ENCODE data around the gene FGD3.

The FGD3 gene

GRCh38 chr9:93028448-93029006 lies 81.2 kb downstream of the FGD3 start:
- DNase-seq (ENCODE audit: low spot score), result no peak

DNA sequence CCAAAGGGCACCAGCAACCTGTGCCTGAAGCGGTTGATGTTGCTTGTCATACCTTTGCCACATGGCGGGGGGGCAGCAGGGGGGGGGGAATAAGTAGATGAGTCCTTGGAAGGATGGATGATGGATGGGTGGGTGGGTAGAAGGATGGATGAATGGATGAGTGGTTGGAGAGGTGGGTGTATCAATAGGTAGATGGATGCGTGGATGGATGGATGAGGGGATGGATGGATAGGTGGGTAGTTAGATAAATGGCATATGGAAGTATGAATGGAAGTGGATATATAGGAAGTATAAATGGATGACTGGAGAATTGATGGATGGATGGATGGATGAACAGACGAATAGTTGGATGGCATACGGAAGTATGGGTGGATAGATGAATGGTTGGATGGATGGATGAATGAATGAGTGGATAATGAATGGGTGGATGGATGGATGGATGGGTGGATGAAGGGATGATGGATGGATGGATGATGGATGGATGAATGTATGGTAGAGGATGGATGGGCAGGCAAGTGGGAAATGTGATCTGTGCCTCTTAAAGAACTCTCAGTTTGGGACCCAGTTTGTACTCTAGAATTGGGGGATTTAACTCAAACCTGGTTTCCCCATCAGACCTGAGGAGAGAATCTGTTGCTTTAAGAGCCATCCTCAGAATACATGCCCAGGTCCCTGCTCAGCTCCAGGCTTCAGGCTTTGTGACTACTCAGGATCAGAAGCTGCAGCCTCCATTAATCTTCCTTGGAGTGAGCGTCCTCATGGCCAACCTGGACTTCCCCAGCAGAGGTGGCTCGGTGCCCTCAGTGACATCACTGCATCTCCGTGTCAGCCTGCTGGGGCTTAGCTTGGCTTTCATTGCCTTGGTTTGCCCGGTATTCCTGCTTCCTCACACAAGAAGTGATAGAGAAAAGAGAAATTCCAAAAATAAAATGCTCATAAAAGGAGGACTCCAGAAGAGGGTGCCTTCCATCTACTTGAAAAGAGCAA lies 83.6 kb downstream of the FGD3 start:
- DNase-seq (ENCODE audit: low spot score), result no peak

DNA sequence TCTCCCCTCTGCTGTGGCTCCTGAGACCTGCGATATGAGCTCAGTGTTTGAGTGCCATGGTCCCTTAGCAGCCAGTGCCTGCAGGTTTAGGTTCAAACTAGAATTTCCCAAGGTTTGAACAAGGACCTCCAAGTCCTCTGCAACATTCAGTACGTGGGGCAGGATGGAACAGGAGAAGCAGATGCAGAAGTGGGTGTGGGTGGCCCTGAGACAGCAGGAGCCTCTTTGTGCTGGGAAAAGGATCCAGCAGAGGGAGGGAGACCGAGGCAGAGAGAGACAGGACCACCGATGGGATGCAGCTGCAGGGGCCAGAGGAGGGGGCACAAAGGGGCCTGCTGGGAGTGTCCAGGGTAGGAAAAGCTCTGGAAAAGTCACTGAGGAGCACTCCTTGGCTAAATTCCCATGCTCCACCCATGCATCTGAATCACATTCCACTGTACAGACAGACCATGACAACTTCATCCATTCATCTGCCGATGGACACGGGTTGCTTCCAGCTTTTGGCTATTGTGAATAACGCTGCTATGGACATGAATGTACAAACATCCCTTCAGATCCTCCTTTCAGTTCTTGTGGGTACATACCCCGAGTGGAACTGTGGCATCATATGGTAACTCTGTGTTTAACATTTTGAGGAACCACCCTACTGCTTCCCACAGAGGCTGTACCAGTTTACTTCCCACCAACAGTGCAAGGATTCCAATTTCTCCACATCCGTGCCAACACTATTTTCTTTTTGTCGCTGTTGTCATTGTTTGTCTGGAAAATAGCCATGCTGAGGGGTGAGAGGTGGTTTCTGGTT lies 84.5 kb downstream of the FGD3 start:
- no peak for DNase-seq (ENCODE audit: low spot score)

DNA sequence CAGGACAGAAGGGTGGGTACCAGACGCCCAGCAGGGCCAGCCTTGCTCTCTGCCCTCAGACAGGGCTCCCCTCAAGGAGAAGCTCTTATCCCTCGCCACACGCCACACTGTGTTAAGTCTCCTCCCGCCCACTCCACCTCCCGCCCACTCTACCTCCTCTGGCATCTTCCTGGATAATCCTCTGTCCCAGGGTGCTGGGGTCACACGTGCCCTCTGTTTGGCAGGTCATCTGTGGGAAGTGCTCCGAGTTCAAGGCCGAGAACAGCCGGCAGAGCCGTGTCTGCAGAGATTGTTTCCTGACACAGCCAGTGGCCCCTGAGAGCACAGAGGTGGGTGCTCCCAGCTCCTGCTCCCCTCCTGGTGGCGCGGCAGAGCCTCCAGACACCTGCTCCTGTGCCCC lies 85.2 kb downstream of the FGD3 start:
- DNase-seq (ENCODE audit: low spot score), result no peak

GRCh38 chr9:93033531-93033930 lies 86.2 kb downstream of the FGD3 start:
- DNase-seq (ENCODE audit: low spot score), result no peak

GRCh38 chr9:93035106-93035660 lies 87.9 kb downstream of the FGD3 start:
- no peak for DNase-seq (ENCODE audit: low spot score)

GRCh38 chr9:93035821-93036351 lies 88.6 kb downstream of the FGD3 start:
- DNase-seq (ENCODE audit: low spot score), result no peak

DNA sequence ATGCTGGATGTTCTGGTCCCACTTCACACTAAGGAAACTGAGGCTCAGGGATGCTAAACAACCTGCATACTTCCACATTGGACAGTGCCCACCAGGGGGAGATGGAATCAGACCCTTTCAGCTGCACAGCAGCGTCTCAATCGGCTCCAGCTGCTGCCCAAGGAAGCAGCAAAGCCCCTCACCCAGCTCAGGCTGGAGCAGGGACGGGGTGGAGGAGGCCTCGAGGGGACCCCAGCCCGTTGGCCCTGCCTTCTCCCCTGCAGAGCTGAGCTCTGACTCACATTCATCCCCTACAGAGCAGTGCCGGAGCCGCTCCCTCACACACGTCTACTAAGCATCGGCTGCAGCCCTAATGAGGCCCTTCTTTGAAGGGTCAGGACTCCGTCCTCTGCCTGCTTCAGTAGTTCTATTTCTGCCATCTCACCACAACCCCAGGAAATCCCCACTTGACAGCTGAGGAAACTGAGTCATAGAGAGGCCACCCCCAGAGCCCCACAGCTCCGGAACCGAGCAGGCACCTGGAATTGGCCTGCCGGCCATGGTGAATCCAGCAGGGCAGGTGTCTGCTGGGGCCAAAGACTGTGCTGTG lies 89.7 kb downstream of the FGD3 start:
- no peak for DNase-seq (ENCODE audit: low spot score)

- DNase-seq (ENCODE audit: low spot score), result no peak
Observed at GRCh38 chr9:93037476-93037971, 90.2 kb downstream of the FGD3 start.

- DNase-seq (ENCODE audit: low spot score), result no peak
Observed at GRCh38 chr9:93038918-93039317, 91.6 kb downstream of the FGD3 start.

DNA sequence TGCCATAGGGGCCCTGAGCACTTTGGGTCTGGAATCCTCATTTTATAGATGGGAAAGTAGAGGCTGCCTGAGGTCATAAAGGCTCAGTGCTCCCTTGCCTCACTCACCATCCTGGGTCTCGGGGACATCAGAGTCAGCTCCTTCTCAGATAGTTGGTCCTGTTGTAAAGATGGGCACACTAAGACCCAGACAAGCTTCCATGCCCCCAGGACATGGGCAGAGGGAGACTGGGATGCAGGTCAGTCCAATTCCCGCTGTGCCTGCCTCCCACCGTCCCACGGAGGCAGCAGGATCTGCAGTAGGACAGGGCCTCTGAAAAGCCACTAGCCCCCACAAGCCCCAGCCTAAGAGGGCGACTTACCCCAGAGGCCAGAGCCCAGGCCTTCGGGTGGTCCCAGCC lies 92.1 kb downstream of the FGD3 start:
- DNase-seq (ENCODE audit: low spot score), result no peak

- DNase-seq (ENCODE audit: low spot score), result no peak
Observed at GRCh38 chr9:93039976-93040375, 92.7 kb downstream of the FGD3 start.

GRCh38 chr9:93040409-93040808 lies 93.1 kb downstream of the FGD3 start:
- no peak for DNase-seq (ENCODE audit: low spot score)

DNA sequence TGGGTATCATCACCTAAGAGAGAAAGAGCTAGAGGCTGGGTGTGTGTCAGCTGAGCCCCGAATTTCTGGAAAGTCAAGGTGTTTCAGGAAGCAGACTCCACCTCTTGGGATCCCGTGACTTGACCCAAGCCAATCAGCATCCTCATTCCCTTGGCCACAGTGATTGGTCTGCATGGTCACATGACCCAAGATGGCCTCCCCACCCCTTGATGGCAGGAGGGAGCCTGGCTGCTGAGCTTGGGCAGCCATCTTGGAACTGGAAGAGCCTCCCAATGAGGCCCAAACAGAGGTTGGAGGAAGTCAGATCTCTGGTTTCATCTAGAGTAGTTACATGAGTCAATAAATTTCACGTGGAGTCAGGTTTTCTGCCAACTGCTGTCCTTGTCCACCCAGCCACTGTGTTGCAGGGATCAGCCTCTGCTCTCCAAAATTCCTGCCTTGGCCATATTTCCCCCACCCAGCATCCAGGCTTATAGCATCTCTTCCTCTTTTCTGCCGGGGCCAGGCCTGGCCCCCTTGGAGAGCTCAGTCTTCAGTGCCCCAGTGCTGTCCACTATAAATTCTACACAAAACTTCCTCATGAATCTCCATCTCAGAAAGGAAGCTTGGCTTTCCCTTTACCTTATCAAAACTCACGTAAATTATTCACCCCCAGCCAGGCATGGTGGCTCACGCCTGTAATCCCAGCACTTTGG lies 93.9 kb downstream of the FGD3 start:
- DNase-seq (ENCODE audit: low spot score), result no peak

DNA sequence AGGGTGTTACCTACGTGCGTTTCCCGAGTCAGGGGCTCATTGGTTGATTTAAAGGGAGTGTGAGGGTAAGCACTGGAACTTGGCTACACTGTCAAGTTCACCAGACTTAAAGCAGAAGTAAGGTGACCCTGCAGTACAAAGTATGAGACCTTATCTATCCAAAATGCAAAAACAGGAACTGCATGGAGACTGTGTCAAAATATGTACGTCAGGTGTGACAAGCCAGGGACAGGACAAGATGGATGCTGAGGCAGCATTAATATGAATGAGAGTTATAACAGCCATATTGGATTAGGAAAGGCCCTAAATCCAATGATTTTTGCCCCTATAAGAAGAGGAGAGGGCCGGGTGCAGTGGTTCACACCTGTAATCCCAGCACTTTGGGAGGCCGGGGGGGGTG lies 95.8 kb downstream of the FGD3 start:
- DNase-seq (ENCODE audit: low spot score), result no peak

DNA sequence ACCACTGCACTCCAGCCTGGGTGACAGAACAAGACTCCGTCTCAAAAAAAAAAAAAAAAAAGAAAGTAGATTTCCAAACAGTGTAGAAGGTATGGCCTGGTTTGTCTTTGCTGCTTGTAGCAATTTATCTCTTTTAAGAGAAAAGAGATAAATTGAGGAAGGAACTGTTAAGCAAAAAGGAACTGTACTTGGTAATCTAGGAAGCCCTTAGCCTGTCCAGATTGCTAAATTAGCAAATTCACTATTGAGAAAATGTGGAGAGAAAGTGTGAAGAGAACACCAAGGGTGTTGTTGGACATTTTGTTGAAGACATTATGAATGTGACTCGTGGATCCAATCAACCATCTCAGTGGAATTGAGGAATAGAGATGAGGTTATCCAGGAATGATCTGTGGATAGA lies 98.2 kb downstream of the FGD3 start:
- DNase-seq (ENCODE audit: low spot score), result no peak

DNA sequence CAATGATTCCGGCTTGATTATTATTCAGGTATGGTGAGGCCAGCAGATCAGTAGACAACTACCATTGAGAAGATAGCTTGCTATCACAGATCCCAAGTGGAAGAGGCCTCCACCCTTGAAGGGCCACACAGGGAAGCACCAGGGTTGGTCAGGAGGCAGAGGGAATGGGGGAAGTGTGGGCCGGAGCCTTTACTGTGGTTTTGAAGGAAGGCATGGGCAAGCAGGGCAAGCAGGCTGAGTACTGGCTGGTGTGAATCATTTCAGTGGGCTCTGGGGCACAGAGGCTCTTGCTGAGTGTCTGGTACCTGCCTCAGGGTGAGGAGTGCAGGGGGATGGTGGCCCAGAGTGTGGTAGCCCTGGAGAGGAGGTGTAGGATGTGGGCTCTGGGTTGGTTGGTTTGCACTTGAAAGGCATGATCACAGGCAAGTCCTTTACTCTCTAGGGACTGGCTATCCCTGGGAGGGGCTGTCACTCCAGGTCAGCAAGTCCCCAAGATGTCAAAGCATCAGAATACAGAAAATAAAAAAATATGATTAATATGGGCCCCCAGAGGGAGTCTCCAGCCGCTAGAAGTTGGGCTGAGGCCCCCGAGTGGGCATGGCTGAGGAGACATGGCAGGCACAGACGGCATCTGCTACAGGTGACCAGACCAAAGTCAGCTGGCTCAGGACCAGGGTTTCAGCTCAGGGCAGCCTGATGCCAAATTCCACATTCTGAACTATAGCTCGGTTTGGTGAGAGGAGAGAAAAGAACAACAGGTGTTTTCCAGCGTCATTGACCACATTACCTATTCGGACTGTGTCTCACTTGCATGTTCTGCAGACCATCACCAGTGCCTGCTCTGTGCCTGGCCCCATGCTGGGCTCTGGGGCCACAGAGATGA lies 101.5 kb downstream of the FGD3 start:
- no peak for DNase-seq (ENCODE audit: low spot score)

DNA sequence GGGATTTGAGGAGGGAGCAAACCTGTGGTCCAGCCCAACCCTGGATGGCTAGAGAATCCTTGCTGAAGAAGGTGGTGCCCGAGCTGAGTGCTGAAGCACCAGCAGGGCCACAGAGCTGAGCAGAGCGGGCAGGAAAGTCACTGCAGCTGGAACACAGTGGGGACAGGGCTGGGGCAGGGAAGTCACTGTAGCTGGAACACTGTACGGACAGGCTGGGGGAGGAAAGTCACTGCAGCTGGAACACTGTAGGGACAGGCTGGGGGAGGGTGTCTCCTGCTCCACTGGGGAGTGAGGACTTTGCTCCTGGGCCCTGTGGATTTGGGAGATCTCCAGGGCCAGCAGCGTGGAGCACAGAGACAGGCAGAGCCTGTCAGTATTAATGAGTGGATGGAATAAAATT lies 102.2 kb downstream of the FGD3 start:
- no peak for DNase-seq (ENCODE audit: low spot score)

GRCh38 chr9:93050231-93050630 lies 102.9 kb downstream of the FGD3 start:
- DNase-seq (ENCODE audit: low spot score), result no peak

DNA sequence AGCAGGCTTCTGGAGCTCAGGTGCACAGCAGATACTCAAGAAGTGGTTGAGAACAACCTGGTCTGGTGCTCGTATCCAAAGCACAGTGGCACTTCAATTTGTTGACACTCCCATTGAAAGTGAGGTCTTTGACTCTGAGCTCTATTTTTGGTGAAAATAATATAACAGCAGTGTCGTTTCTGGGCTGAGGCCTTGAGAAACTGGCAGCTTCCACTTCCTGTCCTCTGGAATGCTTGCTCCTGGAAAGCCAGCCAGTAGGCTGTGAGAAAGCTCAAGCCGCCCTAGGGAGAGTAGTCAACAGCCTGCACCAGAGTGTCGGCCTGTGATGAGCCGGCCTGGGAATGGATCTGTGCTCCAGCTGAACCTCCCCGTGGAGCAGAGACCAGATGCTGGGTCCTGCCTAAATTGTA lies 104.4 kb downstream of the FGD3 start:
- no peak for DNase-seq (ENCODE audit: low spot score)

Measured in D341Med (cell line).